RWPE1 (cell line): Measurements from ENCODE around the gene S100G.

ENCODE experiments used
- CTCF ChIA-PET: fragments of 350-600 bp; sonication (Branson Sonifier 250); formaldehyde crosslinking; extraction: SDS; loops from one replicate; lab custom pipeline; 2021; lab: Yijun Ruan, JAX
- POLR2A ChIA-PET: fragments of 400-600 bp; formaldehyde crosslinking; extraction: SDS; loops from one replicate; lab custom pipeline; 2020; ENCODE audit warnings: antibody characterized with exemption; ENCODE audit not compliant: low non-redundant PET; lab: Yijun Ruan, JAX
- DNase-seq: peaks from one replicate; pipeline ENCODE4 v3.0.0; 2012; ENCODE audit warnings: low spot score
- H3K27ac ChIP-seq: fragments of 450-650 bp; 2 replicates; pipeline ENCODE4 v1.5.1; 2017
- TF ChIP-seq, protein P1 (sequence below): fragments of 450-650 bp; conservative IDR thresholded peaks from 2 replicates; pipeline ENCODE4 v1.5.1; 2017; ENCODE audit warnings: low read depth, mild to moderate bottlenecking

The S100G gene

DNA sequence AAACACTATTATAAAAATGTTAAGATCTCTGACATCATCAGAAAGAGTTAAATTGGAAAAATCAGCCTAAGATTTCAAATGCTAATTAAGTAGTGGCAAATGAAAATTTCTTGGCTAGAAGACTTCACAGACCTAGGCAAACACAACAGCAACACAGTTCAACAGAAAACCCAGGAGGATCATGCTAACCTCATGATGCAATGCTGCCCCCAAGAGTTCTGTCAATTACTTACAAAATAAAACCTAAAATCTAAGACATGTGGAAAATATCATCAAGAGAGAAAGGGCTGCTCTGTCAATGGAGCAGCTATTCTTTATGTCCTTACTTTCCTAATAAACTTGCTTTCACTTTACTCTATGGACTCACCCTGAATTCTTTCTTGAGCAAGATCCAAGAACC, 21.0 kb downstream of the S100G start:
- ChIA-PET CTCF (no interaction called here), POLR2A (no interaction called here)
- H3K27ac ChIP-seq: no peak overlapping the region
- peak; percentile 21 for DNase-seq
- TF ChIP-seq, protein P1, sequence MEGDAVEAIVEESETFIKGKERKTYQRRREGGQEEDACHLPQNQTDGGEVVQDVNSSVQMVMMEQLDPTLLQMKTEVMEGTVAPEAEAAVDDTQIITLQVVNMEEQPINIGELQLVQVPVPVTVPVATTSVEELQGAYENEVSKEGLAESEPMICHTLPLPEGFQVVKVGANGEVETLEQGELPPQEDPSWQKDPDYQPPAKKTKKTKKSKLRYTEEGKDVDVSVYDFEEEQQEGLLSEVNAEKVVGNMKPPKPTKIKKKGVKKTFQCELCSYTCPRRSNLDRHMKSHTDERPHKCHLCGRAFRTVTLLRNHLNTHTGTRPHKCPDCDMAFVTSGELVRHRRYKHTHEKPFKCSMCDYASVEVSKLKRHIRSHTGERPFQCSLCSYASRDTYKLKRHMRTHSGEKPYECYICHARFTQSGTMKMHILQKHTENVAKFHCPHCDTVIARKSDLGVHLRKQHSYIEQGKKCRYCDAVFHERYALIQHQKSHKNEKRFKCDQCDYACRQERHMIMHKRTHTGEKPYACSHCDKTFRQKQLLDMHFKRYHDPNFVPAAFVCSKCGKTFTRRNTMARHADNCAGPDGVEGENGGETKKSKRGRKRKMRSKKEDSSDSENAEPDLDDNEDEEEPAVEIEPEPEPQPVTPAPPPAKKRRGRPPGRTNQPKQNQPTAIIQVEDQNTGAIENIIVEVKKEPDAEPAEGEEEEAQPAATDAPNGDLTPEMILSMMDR: peak; percentile 23; the same call in 1 of the 2 replicates

DNA sequence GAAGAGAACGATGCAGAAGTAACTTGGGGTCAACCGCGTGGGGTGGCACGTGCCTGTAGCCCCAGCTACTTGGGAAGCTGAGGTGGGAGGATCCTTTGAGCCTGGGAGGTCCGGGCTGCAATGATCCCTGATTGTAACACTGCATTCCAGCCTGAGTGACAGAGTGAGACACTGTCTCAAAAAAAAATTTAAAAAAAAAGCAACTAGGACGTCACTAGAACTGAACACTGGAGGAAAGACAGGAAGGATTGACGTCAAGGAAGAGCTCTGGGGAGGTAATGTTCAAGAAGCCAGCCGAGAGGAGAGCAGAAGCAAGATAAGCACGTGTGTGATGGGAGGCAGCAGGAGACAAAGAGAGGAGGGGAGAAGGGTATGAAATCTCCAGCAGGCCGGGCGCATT, 28.7 kb downstream of the S100G start:
- H3K27ac ChIP-seq: no peak overlapping the region
- CTCF ChIA-PET: interaction anchor here (0.6 to 0.9 kb wide), 2 partner anchors 16 to 21 kb away, joined by 3 read pairs; no protein-coding TSS in a partner anchor
- POLR2A ChIA-PET: no interaction called here
- TF ChIP-seq, protein P1: no peak
- no peak for DNase-seq

DNA sequence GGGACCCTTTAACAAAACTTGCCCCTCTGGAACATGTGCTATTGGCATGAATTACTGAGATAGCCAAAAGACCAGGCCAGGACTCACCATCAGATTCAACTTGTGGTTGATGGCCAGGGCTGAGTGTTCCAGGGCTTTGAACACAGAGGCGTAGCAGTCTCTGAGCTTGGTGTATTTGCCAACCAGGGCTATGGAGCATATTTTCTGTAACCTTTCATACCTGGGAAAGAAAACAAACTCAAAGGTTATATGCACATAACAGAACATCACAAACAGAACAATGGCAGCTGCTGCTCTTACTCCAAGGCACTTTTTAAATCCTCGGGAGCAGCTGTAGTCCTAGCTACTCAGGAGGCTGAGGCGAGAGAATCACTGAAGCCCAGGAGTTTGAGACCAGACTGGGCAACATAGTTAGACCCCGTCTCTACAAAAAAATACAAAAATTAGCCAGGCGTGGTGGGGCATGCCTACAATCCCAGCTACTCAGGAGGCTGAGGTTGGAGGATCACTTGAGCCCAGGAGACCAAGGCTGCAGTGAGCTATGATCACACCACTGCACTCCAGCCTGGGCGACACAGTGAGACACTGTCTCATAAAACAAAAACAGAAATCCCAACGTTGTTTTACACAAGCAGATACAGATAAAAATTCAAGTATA, 33.2 kb downstream of the S100G start:
- H3K27ac ChIP-seq: no peak overlapping the region
- ChIA-PET CTCF (interaction anchor here (0.6 kb wide), 1 partner anchor 190 kb away, joined by 4 read pairs; no protein-coding TSS in a partner anchor), POLR2A (no interaction called here)
- DNase-seq: no peak
- TF ChIP-seq, protein P1: no peak

DNA sequence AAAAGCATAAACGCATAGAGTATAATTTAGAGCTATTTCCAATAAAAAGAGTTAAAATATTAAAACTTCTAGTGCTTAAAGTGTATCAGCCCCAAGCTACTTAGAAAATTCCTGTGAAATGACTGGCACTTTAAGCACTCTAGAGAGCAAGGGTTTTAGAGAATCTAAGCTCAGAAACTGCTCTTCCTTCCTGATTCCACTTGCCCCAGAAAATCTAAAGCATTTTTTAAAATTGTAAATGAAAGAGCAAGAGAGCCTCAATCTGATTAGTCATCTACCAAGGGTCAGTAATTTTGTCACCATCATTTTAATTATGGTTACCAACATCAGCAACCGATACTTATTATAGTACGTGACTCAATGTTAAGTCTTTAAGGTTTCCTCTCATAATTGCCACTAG, 37.6 kb downstream of the S100G start:
- CTCF ChIA-PET: no interaction called here
- no peak overlapping the region for H3K27ac ChIP-seq
- TF ChIP-seq, protein P1: no peak
- no peak for DNase-seq
- POLR2A ChIA-PET: no interaction called here

DNA sequence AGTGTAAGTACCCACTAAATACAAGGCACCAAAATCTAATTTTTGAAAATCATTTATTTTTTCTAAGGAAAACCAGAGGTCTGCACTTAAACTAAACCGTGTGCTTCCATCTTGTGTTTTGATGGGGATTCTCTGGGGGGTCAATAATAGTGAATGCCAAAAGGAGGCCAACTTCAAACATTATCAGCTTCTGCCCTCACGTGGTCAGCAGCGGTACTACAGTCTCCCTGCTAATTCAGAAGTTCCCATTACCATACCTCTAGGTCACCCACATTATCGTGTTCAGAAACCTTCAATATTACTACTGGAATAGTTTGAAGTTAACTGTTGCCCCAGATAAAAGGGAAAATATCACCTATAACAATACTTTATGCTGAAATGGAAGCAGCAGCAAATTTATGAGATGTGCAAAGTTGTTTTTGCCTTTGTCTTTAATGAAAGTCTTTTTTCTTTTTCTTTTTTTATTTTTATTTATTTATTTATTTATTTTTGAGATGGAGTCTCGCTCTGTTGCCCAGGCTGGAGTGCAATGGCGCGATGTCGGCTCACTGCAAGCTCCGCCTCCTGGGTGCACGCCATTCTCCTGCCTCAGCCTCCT, 45.2 kb downstream of the S100G start:
- POLR2A ChIA-PET: no interaction called here
- H3K27ac ChIP-seq: no peak overlapping the region
- TF ChIP-seq, protein P1: peak; percentile 75
- DNase-seq: peak; percentile 30
- CTCF ChIA-PET: interaction anchor here (0.6 to 1.0 kb wide), 2 partner anchors 15 to 16 kb away, joined by 3 to 6 read pairs; no protein-coding TSS in a partner anchor

DNA sequence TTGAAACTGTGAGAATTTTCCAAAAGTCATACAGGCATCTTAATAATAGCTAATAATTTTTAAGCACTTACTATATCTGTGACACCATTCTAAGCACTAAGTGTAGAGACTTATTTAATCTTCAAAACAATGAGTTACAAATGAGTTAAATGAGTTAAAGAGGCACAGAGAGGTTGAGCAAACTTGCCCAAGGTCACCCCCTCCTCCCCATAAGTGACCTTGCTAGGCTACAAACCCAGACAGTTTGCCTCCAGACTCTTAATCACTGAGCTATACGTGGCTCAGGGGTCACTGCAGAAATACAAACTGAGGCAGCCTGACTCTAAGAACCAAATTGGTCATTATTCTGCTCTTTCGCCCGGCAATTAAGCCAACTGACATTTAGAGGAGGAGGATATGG, 47.0 kb downstream of the S100G start:
- ChIA-PET POLR2A (no interaction called here), CTCF (interaction anchor here (0.7 kb wide), 1 partner anchor 259 kb away, joined by 3 read pairs; no protein-coding TSS in a partner anchor)
- TF ChIP-seq, protein P1: no peak
- no peak for DNase-seq
- no peak overlapping the region for H3K27ac ChIP-seq
